GM18498 (cell line): ENCODE data around the gene GALNT10.

ENCODE experiments used
- ATAC-seq: cut with Tn5 transposase; IDR thresholded peaks from one replicate; pipeline ENCODE4 v1.9.1; 2021; ENCODE audit warnings: mild to moderate bottlenecking, moderate library complexity; ENCODE audit not compliant: unreplicated experiment

GALNT10 gene

GRCh38 chr5:154422298-154422697, 231.8 kb downstream of the GALNT10 start:
- ATAC-seq = no peak

DNA sequence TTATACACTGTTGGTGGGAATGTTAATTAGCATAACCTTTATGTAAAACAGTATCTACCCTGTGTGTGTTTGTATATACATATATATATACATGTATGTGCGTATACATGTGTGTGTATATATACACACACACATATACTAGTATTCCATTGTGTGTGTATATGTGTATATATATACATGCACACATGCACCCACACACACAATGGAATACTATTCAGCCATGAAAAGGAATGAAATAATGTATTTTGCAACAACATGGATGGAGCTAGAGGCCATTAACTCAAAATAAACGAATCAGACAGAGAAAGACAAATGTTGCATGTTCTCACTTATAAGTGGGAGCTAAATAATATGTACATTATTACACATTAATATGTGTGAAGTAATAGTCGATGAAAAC, 237.7 kb downstream of the GALNT10 start:
- no peak for ATAC-seq

DNA sequence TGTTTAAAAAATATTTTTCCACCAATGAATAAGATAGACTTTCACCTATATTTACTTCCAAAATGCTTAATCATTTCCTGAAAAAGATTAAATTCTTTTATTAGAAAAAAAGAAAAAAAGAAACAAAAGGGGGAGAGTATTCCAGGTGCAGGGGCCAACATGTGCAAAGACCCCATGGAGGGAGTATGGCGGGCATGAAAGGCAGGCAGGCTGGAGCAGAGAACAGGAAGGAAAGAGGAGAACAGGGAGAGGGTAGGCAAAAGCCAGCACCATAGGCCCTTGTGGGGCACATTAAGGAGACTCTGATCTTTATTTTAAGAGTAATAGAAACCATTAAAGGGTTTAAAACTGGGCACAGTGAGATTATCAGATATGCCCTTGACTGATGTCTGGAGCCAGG, 238.8 kb downstream of the GALNT10 start:
- ATAC-seq = no peak

GRCh38 chr5:154430466-154430865, 239.9 kb downstream of the GALNT10 start:
- ATAC-seq = no peak

- no peak for ATAC-seq
These were observed 240.6 kb downstream of the GALNT10 start for GRCh38 chr5:154430961-154431630.

DNA sequence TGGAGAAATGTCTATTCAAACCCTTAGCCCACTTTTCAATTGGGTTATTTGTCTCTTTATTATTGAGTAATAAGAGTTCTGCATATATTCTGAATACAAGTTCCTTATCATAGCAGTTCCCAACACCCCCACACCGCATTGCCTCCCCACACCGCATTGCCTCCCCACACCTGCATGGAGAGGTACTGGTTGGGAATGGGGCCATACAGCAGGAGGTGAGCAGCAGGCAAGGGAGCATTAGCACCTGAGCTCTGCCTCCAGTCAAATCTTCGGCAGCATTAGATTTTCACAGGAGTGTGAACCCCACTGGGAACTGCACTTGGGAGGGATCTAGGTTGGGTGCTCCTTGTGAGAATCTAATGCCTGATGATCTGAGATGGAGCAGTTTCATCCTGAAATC, 244.7 kb downstream of the GALNT10 start:
- no peak for ATAC-seq

GRCh38 chr5:154437281-154437965, 246.9 kb downstream of the GALNT10 start:
- ATAC-seq = no peak

DNA sequence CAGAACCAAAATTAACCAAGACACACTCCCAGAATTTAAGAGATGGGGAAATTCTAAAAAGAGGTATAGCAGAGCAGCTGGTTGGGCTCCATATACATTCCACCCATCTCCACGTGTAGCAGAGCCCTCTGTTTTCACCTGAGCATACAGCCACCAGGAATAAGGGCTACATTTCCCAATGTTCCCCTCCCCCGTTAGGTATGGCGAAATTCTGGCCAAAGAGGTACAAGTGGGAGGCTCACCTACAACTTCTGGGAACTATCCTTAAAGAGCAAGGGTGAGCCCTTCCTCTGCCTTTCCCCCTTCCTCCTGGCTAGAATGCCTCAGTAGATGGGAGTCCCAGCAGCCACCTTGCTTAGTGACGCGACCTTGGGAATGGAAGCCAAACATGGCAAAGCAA, 250.0 kb downstream of the GALNT10 start:
- no peak for ATAC-seq

GRCh38 chr5:154442801-154443200, 252.3 kb downstream of the GALNT10 start:
- ATAC-seq = no peak

DNA sequence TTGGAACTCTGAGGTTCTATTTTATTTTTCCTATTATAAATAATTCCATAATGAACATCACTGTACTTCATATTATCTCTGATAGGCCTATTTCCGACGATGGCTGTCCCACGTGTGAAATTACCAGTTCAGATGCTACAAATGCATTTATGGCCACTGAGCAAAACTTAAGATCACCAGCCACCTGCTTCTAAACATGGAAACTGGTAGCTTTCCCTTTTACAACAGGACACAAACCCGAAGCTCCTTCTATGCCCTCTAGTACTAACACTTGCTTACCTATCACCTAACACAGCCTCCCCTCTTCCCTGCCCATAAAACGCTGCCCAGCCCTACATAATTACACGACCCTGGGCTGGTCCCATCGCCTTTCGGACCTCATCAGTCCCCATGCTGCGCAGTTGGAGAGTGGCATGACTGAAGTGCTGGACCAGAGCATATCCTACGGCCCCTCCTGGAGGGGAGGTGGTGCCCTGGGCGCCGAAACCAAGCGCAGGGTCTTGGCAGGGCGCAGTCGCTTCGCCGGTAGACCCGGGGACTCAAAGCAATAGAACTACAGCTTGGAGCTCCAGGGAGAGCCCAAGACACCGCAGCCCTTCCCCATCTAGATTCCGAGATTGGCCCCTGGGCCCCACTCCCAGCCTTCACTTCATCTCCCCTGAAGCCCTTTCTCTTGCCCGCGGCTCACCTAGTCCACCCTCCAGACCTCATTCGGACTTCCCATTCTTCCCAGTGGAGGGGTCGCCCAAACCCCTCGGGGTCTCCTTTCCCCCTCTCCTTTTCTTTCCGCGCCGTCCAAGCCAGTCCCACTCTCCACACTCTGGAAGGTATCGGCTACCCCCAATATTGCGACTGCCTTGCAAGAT, 254.3 kb downstream of the GALNT10 start:
- ATAC-seq = peak; percentile 11

DNA sequence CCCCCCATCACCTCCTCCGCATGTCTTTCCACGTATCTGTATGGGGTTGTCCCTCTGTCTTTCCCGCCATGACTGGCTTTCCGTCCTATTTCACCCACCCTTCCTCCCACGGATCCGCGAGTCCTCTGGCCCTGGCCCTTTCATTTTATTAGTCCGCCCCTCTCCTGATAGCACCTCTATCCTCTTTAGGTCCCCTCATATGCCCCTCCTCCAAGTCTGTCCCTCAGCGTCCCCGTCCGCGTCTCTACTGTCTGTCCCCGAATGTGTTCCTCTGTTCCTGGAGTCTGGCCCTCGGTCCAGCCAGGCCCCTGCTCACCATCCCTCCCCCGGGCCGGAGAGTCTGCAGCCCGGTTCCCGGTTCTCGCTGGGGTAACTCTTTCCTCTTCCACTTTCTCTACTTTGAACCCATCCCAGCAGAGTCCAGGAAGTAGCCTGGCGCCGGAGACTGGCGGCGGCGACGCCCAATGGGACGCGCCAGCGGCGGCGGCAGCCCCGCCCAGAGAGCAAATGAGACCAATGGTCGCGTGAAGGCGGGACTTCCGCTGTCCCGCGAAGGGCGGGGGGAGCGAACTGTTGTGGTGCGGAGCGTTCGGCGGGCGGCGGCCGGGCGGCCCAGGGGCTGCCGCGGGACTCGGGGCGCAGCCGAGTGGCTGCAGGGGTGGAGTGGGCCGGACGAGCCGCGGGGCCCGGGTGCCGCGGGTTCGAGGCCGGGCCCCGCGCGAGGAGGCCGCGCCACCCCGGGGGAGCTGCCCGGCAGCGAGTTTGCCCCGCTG, 255.1 kb downstream of the GALNT10 start, which contains the start of gene SAP30L:
Gene SAP30L (plus strand): TSS at position 576 of the 773 bp plus-strand sequence. CDS start 608 bp downstream, outside the sequence.
- ATAC-seq = peak; percentile 96

GRCh38 chr5:154446195-154447088, 255.9 kb downstream of the GALNT10 start:
- peak; percentile 18 for ATAC-seq

GRCh38 chr5:154447089-154447725, 256.7 kb downstream of the GALNT10 start:
- no peak for ATAC-seq

GRCh38 chr5:154449786-154450185, 259.3 kb downstream of the GALNT10 start:
- ATAC-seq = no peak

GRCh38 chr5:154451957-154452356, 261.4 kb downstream of the GALNT10 start:
- no peak for ATAC-seq

DNA sequence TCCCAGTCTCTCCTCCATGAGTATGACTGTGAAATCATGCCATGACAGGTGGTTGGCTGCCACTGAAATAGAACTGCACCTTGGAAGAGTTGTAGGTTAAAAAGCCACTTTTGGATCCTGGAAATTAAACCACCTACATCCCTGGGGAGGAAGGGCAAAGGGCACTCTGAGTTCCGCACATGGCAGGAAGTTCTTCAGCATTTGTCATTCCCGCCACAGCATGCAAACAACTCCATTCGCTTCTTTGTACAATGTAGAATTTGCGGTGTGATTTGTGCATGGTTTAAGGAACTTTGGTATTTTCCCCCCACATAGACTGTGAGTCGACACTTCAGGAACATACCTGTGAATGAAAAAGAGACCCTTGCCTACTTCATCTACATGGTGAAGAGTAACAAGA, 265.1 kb downstream of the GALNT10 start:
- ATAC-seq = no peak

- ATAC-seq = no peak
These were observed 266.0 kb downstream of the GALNT10 start for GRCh38 chr5:154456540-154456939.

DNA sequence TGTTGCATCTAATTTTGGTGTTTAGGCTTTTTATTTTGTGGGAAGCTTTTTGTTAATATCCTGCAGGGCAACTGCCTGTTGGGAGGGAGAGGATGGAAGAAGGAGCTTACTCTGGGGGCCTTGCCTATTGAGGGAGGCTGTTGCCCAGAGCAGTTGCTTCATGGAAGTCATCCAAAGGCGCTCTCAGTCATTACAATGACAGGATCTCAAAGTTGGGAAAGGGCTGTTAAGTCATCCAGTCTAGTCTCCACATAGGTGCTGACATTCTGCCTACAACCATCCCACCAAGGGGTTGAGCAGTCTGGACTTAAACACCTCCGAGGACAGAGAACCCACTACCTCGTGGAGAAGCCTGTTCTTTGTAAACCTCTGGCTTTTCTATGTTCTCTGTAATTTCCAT, 268.5 kb downstream of the GALNT10 start:
- ATAC-seq = no peak

DNA sequence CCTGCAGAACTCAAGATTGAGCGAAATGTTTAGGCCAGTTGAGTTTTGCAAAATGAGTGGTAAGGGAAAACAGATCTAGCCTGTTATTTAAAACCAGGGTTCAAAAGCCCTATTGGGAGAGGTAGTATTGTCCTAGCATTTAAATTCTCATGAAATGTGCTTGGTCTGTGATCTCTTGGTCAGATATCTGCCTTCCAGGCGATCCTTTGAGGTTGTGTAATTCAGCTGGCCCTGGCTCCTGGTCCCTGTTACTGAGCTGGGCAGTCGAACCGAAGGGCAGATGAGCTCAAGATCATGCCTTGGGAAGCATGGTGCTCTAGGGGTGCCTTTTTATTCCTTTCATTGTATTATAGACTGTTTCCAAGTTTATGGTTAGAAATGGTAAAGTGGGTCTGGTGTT, 269.6 kb downstream of the GALNT10 start:
- no peak for ATAC-seq
